ENCODE results near the gene DOK6. TPM values are rescaled to one million over a fixed set of nuclear protein-coding genes. Genes with fewer than 3 reads are reported as not detected.

Gene DOK6
- total and polyA plus RNA-seq, 10 of the 15 experiments (the other 5 are each of a cell fraction or from before 2014, with no cell fraction given): 0.01 to 0.09 (median 0.04) TPM; not detected in 4

DNA sequence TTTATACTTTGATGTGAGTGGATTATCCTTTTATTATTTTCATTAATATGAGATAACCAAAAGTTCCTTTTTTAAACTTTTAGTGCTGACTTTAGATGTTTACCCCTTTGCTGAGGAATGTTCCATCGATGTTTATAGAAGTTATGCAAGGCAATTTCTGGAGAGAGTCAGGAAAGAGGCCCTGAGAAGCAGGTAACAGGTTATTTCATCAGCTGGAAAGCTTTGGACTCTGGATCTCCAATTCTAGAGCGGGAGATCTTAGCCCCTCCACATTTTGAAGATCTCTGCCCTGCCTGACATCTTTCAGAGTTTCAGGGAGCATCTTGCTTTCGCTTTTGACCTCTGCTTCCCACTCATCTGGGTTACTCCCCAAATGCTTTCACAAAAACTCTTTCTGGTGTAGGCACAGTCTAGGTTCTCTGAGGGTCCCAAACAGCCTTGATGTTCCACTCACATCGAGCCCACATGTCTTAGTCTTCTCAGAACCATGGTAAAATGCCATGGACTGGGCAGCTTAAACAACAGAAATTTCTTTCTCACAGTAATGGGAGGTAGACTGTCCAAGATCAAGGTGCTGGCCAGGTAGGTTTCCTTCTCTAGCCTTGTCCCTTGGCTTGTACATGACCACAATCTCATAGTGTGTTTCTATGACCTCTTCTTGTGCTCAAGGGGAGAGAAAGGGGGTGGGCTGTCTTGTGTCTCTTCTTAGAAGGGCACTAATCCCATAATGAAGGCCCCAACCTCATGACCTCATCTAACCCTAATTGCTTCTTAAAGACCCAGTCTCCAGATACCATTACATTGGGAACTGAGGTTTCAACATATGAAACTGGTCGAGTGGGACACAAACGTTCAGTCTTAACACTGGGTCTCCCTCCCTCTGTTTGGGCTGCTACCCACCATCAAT is 87.1 kb downstream of the DOK6 start:
- FAIRE-seq (no peak), DNase-seq (ENCODE audit: low read depth, low spot score) (no peak), ATAC-seq (no peak)
- ChIA-PET POLR2A (no interaction called here), CTCF (no interaction called here), RAD21 (ENCODE audit: unreplicated experiment) (no interaction called here), SMC1A (ENCODE audit: uncharacterized antibody, unreplicated experiment) (no interaction called here)
- H4K20me1 ChIP-seq (ENCODE audit: control insufficient read depth, insufficient read depth): no peaks in the 10 kb centered on the region
- H3K4me2 ChIP-seq (ENCODE audit: control insufficient read depth, insufficient read depth): no peak overlapping the region
- no peak overlapping the region for H3K9ac ChIP-seq (ENCODE audit: control insufficient read depth, insufficient read depth, low read length)
- intact Hi-C loops (cut with micrococcal nuclease; ENCODE audit: unreplicated experiment): no loop called here
- no peak overlapping the region for H3K27ac ChIP-seq (ENCODE audit: control insufficient read depth, insufficient read depth)
- H3K9me3 ChIP-seq (replicated peaks; ENCODE audit: control insufficient read depth, insufficient read depth, low read length): no peaks in the 10 kb centered on the region
- H3K36me3 ChIP-seq (ENCODE audit: control insufficient read depth in 2 of 2, insufficient read depth in 2 of 2, low read length in 1 of 2): no peaks in the 10 kb centered on the region
- WGBS (ENCODE audit: insufficient coverage, insufficient replicate concordance, low lambda C conversion rate, missing lambda C conversion rate): 6% methylated on average over 6 of the region's 6 CpGs
- H2AFZ ChIP-seq (ENCODE audit: control insufficient read depth, low read depth, low read length): no peak overlapping the region
- TF ChIP-seq CHD2 (IDR thresholded peaks at IDR 0.05; ENCODE audit: borderline replicate concordance, low read depth, low read length) (no peak), ZNF217 (IDR thresholded peaks at IDR 0.05) (no peak), MLLT1 (IDR thresholded peaks at IDR 0.05) (no peak), NR2C2 (IDR thresholded peaks at IDR 0.05; ENCODE audit: borderline replicate concordance, control insufficient read depth, insufficient read length, low read depth) (no peak), MXI1 (IDR thresholded peaks at IDR 0.05; ENCODE audit: low read depth, low read length) (no peak), EZH2 (IDR thresholded peaks at IDR 0.05; ENCODE audit: borderline replicate concordance, control insufficient read depth, low read depth, low read length) (no peak), CBX5 (IDR thresholded peaks at IDR 0.05; ENCODE audit: low read depth) (no peak), WRNIP1 (IDR thresholded peaks at IDR 0.05; ENCODE audit: borderline replicate concordance, low read depth, low read length) (no peak), CBFB (IDR thresholded peaks at IDR 0.05; ENCODE audit: low read depth) (no peak), CBX3 (IDR thresholded peaks at IDR 0.05; ENCODE audit: borderline replicate concordance, low read depth) (no peak)
- H3K4me1 ChIP-seq (ENCODE audit: control insufficient read depth, insufficient read depth, low read length): no peaks in the 10 kb centered on the region
- H3K4me3 ChIP-seq: no peak overlapping the region
- H3K79me2 ChIP-seq (ENCODE audit: control insufficient read depth, insufficient read depth, low read length): no peaks in the 10 kb centered on the region
- H3K27me3 ChIP-seq (replicated peaks in 1 of 2; ENCODE audit: control insufficient read depth in 2 of 2, insufficient read depth in 2 of 2, low read length in 1 of 2): no peaks in the 10 kb centered on the region
- no TSS peak for BruUV-seq (replicated peaks)
- in situ Hi-C loops (cut with MboI): no loop called here
